Activated T-helper 9 cell treated with anti-CD3 and anti-CD28 coated beads, Interleukin-2, amount 50 U/mL, for 16 hours (primary cell): ENCODE results near the gene MROH2A.
"Not testable (repeated sequence)": the region's sequence is repeated elsewhere in the genome, so short reads cannot be mapped to it uniquely, and the experiment has no call there.

Experiments used
- DNase-seq: peaks from one replicate; pipeline ENCODE4 v3.0.0-alpha.2; 2020; ENCODE audit warnings: low read depth

Gene MROH2A, protein sequence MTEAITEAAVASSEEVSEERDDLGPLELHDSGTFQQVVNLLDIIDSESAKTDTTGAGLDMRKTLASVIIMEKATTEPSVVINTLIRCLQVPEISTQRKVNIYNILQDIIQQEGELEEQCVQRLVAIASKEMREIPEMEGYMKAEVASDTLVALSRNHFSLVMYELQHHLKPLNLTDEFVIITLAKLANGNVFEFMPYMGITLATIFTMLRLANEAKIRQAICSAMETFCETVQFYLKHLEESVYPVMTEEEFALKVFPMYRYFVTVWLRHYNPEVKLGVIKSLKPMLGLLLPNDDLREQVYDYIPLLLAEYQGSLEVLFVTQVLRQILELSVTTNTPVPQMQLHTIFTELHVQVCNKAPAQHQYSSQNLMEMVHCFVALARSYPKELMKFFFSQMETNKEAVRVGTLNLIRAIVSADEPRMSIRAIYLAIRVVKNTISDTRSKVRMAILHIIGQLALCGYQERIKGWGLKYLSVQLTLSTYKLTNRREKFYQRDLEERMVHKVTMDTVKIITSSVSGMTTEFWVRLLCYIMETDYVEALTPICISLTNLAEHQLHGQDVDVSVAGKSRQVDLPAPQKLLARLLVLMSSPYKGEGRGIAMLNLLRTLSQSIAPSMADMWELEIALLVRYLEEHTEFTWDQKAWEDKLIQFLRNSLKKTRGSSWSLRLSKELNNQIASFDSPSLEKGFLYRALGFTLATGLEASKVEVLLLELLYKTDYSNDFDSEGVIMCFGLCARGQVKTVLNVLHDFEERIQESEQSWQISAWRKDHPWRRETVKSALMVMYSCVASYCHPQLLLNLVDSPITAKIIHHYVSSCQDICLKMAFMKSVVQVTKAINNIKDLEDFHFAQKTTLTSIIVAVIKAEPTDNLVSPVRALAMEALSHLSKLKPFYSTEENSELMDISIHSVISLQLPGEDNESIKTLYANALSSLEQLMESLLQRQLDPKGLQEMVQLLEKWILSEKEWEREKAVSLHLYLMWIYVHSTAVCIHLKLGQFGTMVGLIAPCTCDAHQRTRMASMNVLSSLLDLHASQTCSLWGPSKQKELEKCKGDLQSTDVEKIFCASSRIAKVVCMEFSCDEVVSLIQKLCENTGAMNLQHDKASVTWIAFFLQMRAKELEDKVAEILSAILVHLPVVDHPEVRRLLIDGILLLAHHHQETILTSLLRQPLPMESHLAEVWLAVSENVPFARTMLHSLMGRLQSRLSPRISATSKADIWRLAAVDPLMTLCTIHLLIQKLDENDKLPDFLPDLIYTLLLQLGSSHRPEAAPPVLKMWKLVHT (N-terminal part only)

DNA sequence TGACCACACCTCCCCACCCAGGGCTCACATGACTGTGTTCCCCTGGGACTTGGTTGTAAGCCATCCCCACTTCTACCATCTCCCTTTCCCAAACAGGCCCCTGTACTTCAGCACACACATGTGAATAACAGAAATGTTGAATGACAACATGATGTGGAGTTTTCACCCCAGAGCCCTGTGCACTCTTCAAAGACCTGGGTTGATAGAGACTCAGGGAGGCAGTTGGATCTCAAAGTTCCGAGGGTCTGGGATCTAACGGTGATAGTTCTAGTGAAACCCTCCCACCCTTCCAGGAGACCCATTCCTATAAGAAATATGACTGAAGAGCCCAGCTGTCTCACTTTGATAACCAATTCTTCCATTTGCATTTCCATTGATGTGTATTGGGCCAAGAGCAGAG lies at the start of gene MROH2A:
Gene MROH2A (plus strand): TSS at position 301 of the 400 bp plus-strand sequence. CDS start 1,029 bp downstream, outside the sequence.
- no peak for DNase-seq

DNA sequence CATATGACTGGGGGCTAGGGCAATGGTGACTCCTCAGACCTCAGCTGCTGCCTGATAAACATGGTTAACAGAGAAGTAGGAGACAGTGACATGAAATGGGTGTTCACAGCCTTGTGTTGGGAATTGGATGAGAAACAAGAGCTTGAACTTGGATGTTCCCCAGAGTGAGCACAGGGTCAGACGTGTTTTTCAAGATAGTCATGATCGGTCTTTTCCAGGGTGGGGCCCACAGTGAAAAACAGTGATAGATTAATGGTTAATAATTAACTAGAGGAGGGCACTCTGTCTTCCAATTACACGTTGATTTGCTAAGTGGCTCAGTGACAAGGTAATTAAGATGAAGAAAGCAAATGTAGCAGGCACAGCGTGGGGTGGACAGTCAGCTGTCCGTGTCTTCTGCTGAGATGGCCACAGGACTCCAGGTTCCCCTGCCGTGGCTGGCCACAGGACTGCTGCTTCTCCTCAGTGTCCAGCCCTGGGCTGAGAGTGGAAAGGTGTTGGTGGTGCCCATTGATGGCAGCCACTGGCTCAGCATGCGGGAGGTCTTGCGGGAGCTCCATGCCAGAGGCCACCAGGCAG lies 49.3 kb upstream of the MROH2A start, which contains the start of gene UGT1A3:
Gene UGT1A3 (plus strand): TSS at position 320 of the 579 bp plus-strand sequence. CDS start 85 bp downstream, at position 405.
- DNase-seq: no peak

DNA sequence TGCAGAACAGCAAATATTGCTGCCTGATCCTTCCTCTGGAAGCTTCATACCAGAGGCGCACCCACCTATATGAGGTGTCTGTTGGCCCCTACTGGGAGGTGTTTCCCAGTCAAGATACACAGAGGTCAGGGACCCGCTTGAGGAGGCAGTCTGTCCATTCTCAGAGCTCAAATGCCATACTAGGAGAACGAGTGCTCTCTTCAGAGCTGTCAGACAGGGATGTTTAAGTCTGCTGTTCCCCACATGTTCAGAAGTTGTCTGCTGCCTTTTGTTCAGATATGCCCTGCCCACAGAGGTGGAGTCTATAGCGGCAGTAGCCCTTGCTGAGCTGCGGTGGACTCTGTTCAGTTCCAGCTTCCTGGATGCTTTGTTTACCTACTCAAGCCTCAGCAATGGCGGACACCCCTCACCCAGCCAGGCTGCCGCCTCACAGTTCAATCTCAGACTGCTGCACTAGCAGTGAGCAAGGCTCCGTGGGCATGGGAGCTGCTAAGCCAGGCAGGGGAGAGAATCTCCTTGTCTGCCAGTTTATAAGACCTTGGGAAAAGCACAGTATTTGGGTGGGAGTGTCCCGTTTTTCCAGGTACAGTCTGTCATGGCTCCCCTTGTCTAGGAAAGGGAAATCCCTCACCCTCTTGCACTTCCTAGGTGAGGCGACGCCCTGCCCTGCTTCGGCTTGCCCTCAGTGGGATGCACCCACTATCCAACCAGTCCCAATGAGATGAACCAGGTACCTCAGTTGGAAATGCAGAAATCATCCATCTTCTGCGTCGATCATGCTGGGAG lies 41.1 kb upstream of the MROH2A start:
- DNase-seq: not testable (repeated sequence)

DNA sequence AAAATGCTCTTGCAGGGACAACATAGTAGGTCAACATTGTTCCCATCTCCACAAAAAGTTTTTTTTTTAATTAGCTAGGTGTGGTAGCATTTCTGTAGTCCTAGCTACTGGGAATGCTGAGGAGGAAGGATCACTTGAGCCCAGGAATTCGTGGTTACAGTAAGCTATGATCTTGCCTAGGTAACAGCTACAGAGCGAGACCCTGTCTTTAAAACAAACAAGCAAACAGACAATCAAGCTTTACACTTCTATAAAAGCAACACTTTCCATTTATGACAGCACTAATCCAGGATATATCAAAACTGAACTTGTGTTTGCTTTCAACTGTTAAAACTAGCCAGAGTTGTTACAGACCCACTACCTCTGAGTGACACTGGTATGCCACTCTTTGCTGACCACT lies 37.3 kb upstream of the MROH2A start:
- no peak for DNase-seq

DNA sequence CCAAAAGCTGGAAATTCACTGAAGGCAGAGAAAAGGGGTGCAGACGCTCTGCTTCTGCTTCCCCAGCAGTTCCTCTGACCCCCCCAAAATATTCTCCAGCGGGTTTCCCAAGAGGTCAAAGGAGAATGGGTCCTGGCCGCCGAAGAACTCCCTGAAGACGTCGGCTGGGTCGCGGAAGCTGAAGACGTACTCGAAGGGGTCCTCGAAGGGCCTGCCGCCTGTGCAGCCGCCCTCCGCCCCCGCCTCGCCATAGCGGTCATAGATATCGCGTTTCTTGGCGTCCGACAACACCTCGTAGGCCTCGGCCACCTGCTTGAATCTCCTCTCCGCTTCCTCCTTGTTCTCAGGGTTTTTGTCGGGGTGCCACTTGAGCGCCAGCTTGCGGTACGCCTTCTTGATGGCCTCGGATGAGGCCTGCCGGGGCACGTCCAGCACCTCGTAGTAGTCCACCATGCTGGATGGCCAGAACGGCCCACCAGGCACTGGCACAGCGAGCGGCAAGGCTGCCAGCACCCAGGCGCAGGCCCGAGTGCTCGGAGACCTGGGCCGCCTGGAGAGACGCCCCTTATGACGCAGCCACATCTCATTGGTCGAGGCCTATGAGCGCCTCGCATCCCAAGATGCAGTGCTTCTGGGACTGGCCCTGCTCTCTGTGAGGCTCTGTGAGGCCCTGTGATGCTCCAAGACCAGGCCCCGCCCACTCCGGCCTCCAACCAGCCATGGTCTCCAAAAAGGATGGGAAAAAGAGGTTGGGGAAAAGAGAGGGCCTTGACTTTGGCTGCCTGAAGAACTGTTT lies 34.5 kb upstream of the MROH2A start:
- DNase-seq: no peak

DNA sequence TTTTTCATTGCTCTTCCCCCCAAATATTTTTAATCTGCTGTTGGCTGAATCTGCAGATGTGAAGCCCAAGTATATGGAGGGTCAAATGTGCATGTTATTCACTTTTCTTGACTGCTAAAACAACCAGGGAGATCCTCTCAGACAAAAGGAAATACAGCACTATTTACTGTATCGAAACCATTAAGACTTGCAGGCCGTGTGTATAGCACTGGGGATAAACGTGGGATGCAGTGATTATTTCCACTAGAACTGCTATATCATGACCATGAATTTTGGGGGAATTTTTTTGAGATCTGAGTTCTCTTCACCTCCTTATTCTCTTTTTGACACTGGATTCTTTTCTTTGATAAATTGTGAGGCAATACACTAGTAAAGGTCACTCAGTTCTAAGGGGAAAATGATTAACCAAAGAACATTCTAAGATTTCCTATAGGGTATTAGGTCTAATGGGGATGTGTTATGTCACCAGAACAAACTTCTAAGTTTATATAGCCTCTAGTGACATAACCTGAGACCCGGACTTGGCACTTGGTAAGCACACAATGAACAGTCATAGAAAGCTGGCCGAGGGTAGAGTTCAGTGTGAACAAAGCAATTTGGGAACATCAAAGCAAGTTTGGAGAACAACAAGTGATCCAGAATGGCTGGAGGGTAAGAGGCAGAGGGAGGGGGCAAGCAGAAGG lies 32.9 kb upstream of the MROH2A start:
- DNase-seq: no peak

DNA sequence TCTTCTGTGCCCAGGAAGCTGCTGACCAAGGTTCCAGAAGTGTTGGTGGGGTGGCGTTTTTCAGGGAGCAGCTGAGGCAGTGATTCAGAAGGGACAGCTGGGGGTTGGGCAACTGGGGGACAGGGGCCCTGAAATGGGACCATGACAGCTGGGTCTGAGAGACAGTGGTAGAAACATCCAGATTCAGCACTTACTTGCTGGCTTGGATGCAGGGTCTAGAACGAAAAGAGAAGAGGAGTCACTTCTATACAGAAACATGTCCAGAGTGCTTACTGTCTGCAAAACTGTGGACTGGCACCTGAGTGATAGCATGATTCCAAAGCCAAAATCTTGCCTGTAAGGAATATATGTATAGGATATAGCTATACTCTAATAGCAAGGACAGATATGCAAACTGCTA lies 32.3 kb upstream of the MROH2A start:
- not testable (repeated sequence) for DNase-seq

DNA sequence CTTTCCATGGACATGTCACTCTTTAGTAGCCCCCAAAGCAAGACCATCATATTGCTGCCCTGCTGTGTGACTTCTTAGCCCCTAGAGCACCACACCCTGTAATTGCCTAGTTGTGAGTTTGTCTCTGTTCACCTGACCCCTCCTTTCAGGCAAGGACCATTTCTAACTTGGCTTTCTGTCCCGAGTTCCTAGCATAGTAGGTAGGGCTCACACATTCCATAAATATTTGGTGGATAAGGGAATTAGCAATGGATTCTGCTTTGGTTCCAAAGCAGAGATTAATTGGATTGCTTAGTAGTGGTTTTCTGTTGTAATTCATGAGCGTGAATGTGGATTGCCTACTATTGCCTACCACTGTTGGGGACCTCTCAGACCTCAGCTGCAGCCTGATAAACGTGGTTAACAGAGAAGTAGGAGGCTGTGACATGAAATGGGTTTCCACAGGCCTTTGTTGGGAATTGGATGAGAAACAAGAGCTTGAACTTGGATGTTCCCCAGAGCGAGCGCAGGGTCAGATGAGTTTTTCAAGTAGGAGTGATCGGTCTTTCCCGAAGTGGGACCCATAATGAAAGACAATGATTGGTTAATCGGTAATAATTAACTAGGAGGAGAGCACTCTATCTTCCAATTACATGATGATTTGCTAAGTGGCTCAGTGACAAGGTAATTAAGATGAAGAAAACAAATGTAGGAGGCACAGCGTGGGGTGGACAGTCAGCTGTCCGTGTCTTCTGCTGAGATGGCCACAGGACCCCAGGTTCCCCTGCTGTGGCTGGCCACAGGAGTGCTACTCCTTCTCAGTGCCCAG lies 31.5 kb upstream of the MROH2A start:
- DNase-seq: no peak

DNA sequence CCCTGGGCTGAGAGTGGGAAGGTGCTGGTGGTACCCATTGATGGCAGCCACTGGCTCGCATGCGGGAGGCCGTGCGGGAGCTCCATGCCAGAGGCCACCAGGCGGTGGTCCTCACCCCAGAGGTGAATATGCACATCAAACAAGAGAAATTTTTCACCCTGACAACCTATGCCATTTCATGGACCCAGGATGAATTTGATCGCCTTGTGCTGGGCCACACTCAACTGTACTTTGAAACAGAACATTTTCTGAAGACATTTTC lies 30.9 kb upstream of the MROH2A start:
- DNase-seq: no peak

DNA sequence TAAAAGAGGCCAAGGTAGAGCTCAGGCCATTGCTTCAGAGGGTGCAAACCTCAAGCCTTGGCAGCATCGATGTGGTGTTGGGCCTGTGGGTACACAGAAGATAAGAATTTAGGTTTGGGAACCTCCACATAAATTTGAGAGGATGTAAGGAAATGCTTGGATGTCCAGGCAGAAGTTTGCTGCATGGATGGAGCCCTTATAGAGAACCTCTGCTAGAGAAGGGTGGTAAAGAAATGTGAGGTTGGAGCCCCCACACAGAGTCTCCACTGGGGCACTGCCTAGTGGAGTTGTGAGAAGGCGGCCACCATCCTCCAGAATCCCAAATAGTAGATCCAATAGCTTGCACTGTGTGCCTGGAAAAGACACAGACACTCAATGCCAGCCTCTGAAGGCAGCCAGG lies 27.4 kb upstream of the MROH2A start:
- DNase-seq: not testable (repeated sequence)

DNA sequence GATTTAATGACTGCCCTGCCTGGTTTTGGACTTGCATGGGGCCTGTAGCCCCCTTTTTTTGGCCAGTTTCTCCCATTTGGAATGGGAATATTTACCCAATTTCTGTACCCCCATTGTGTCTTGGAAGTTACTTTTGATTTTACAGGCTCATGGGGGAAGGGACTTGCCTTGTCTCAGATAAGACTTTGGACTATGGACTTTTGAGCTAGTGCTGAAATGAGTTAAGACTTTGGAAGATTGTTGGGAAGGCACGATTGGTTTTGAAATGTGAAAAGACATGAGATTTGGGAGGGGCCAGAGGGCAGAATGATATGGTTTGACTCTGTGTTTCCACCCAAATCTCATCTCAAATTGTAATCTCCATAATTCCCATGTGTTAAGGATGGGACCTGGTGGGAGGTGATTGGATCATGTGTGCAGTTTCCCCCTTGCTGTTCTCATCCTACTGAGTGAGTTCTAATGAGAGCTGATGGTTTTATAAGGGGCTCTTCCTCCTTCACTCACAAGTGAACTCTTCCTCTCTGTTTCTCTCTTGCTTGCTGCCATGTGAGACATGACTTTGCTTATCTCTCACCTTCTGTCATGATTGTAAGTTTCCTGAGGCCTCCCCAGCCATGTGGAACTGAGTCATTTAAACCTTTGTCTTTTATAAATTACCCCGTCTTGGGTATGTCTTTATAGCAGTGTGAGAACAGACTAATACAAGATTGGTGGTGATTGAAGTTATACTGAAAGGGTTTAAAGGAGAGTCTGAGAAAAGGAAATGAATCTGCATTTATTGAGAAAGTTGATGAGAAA lies 26.7 kb upstream of the MROH2A start:
- DNase-seq: not testable (repeated sequence)

DNA sequence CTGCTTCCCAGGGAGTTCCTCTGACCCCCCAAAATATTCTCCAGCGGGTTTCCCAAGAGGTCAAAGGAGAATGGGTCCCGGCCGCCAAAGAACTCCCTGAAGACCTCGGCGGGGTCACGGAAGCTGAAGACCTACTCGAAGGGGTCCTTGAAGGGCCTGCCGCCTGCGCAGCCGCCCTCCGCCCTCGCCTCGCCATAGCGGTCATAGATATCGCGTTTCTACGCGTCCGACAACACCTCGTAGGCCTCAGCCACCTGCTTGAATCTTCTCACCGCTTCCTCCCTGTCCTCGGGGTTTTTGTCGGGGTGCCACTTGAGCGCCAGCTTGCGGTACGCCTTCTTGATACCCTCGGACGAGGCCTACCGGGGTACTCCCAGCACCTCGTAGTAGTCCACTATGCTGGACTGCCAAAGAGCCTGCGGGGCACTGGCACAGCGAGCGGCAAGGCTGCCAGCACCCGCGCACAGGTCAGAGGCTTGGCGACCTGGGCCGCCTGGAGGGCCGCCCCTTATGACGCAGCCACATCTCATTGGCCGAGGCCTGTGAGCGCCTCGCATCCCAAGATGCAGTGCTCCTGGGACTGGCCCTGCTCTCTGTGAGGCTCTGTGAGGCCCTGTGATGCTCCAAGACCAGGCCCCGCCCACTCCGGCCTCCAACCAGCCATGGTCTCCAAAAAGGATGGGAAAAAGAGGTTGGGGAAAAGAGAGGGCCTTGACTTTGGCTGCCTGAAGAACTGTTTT lies 23.1 kb upstream of the MROH2A start:
- no peak for DNase-seq

DNA sequence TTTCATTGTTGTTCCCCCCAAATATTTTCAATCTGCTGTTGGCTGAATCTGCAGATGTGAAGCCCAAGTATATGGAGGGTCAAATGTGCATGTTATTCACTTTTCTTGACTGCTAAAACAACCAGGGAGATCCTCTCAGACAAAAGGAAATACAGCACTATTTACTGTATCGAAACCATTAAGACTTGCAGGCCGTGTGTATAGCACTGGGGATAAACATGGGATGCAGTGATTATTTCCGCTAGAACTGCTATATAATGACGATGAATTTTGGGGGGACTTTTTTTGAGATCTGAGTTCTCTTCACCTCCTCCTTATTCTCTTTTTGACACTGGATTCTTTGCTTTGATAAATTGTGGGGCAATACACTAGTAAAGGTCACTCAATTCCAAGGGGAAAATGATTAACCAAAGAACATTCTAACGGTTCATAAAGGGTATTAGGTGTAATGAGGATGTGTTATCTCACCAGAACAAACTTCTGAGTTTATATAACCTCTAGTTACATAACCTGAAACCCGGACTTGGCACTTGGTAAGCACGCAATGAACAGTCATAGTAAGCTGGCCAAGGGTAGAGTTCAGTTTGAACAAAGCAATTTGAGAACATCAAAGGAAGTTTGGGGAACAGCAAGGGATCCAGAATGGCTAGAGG lies 21.6 kb upstream of the MROH2A start:
- DNase-seq: no peak

DNA sequence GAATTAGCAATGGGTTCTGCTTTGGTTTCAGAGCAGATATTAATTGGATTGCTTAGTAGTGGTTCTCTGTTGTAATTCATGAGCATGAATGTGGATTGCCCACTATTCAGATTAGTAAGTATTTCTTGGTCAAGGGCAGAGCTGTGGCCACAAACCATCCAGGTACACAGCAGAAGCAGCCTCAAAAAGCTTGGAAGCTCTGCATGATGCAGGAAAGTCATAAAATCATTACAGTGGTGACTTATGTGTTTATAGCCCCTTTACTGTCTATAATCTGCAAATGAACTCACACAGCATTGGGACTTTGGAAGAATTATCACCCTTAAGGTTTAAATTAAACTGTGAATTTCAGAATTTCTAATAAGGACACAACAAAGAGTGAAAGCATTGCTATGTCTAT lies 20.0 kb upstream of the MROH2A start:
- no peak for DNase-seq

DNA sequence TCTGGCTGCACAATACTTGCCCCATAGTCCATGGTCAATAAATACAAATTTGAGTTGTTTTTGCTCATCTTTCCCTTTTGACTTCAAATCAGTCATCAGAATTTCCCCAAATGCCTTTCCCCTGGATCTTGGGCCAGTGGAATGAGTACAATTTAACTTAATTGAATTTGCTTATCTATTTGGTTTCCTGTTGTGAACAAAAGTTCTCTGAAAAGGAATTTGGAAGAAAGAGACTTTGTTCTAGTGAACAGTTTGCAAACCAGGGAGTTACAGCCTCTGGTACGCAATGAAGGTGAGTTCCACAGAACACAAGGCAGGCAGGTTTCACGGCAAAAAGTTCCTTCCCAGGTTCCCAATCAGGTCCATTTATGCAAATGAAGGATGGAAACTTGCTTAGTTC lies 19.3 kb upstream of the MROH2A start:
- no peak for DNase-seq

DNA sequence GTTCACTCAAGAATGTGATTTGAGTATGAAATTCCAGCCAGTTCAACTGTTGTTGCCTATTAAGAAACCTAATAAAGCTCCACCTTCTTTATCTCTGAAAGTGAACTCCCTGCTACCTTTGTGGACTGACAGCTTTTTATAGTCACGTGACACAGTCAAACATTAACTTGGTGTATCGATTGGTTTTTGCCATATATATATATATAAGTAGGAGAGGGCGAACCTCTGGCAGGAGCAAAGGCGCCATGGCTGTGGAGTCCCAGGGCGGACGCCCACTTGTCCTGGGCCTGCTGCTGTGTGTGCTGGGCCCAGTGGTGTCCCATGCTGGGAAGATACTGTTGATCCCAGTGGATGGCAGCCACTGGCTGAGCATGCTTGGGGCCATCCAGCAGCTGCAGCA lies 18.1 kb upstream of the MROH2A start, which contains the start of gene UGT1A1:
Gene UGT1A1 (plus strand): TSS at position 228 of the 400 bp plus-strand sequence. CDS start 18 bp downstream, at position 246.
- no peak for DNase-seq
